Activated naive CD4-positive, alpha-beta T cell treated with anti-CD3 and anti-CD28 coated beads, Interleukin-2, amount 50 U/mL, for 24 hours (primary cell): Measurements from ENCODE around the gene TAGLN2.
"Not testable (repeated sequence)": the region's sequence is repeated elsewhere in the genome, so short reads cannot be mapped to it uniquely, and the experiment has no call there.

Experiments
- H3K27ac Mint-ChIP-seq: one replicate; pipeline ENCODE4 v1.8.0; 2021; ENCODE audit warnings: mild to moderate bottlenecking, mixed read lengths
- H3K27me3 Mint-ChIP-seq: one replicate; pipeline ENCODE4 v1.8.0; 2021; ENCODE audit warnings: mixed read lengths
- H3K36me3 Mint-ChIP-seq: one replicate; pipeline ENCODE4 v1.8.0; 2021; ENCODE audit warnings: mixed read lengths
- H3K4me1 Mint-ChIP-seq: one replicate; pipeline ENCODE4 v1.8.0; 2021; ENCODE audit warnings: mixed read lengths
- H3K4me3 Mint-ChIP-seq: one replicate; pipeline ENCODE4 v1.8.0; 2021; ENCODE audit warnings: mild to moderate bottlenecking, mixed read lengths
- H3K9me3 Mint-ChIP-seq: one replicate; pipeline ENCODE4 v1.8.0; 2021; ENCODE audit warnings: mixed read lengths

Gene TAGLN2

GRCh38 chr1:159908031-159908940 is 17.0 kb downstream of the TAGLN2 start:
- no peaks in the 10 kb centered on the region for H3K9me3 Mint-ChIP-seq
- H3K4me1 Mint-ChIP-seq: peaks cover 59% of the 10 kb centered on the region
- H3K27me3 Mint-ChIP-seq: no peaks in the 10 kb centered on the region
- no peaks in the 10 kb centered on the region for H3K36me3 Mint-ChIP-seq
- H3K4me3 Mint-ChIP-seq: no peak overlapping the region
- no peak overlapping the region for H3K27ac Mint-ChIP-seq

GRCh38 chr1:159906960-159907359 is 18.3 kb downstream of the TAGLN2 start:
- Mint-ChIP-seq H3K4me1 (peaks cover 46% of the 10 kb centered on the region), H3K4me3 (no peak overlapping the region), H3K27ac (no peak overlapping the region), H3K36me3 (no peaks in the 10 kb centered on the region), H3K9me3 (no peaks in the 10 kb centered on the region), H3K27me3 (no peaks in the 10 kb centered on the region)

GRCh38 chr1:159904036-159904435 is 21.3 kb downstream of the TAGLN2 start:
- H3K4me3 Mint-ChIP-seq, H3K27ac Mint-ChIP-seq, H3K36me3 Mint-ChIP-seq, H3K9me3 Mint-ChIP-seq, H3K27me3 Mint-ChIP-seq: not testable (repeated sequence)
- H3K4me1 Mint-ChIP-seq: peaks cover 18% of the 10 kb centered on the region

- no peak overlapping the region for H3K27ac Mint-ChIP-seq
- no peaks in the 10 kb centered on the region for H3K36me3 Mint-ChIP-seq
- H3K4me1 Mint-ChIP-seq: peaks cover 8% of the 10 kb centered on the region
- H3K9me3 Mint-ChIP-seq: no peaks in the 10 kb centered on the region
- no peaks in the 10 kb centered on the region for H3K27me3 Mint-ChIP-seq
- H3K4me3 Mint-ChIP-seq: no peak overlapping the region
These were observed 22.8 kb downstream of the TAGLN2 start for GRCh38 chr1:159902541-159902940.

GRCh38 chr1:159900755-159901360 is 24.4 kb downstream of the TAGLN2 start:
- no peaks in the 10 kb centered on the region for H3K4me1 Mint-ChIP-seq
- no peaks in the 10 kb centered on the region for H3K9me3 Mint-ChIP-seq
- no peaks in the 10 kb centered on the region for H3K36me3 Mint-ChIP-seq
- no peaks in the 10 kb centered on the region for H3K27me3 Mint-ChIP-seq
- no peak overlapping the region for H3K27ac Mint-ChIP-seq
- H3K4me3 Mint-ChIP-seq: no peak overlapping the region

GRCh38 chr1:159900086-159900680 is 25.1 kb downstream of the TAGLN2 start, which contains the start of gene CFAP45:
Gene CFAP45 (minus strand): TSS chr1:159900165. CDS start chr1:159900098, 67 bp downstream.
- no peak within 1 kb of the TSS for H3K27ac Mint-ChIP-seq

GRCh38 chr1:159899634-159900033 is 25.7 kb downstream of the TAGLN2 start:
- H3K9me3 Mint-ChIP-seq, H3K27ac Mint-ChIP-seq, H3K36me3 Mint-ChIP-seq, H3K4me3 Mint-ChIP-seq, H3K27me3 Mint-ChIP-seq, H3K4me1 Mint-ChIP-seq: not testable (repeated sequence)

More at GRCh38 chr1:159900086-159900680, 25.1 kb downstream of the TAGLN2 start, which contains the start of gene CFAP45:
- Mint-ChIP-seq H3K27me3 (no peaks in the 10 kb centered on the region), H3K36me3 (no peaks in the 10 kb centered on the region), H3K4me3 (no peak within 1 kb of the TSS), H3K4me1 (no peaks in the 10 kb centered on the region), H3K9me3 (no peaks in the 10 kb centered on the region)

- Mint-ChIP-seq H3K36me3 (no peaks in the 10 kb centered on the region), H3K4me1 (no peaks in the 10 kb centered on the region), H3K9me3 (no peaks in the 10 kb centered on the region), H3K27me3 (no peaks in the 10 kb centered on the region), H3K27ac (no peak overlapping the region), H3K4me3 (no peak overlapping the region)
These were observed 26.8 kb downstream of the TAGLN2 start for GRCh38 chr1:159898527-159898926.

GRCh38 chr1:159897962-159898361 is 27.3 kb downstream of the TAGLN2 start:
- Mint-ChIP-seq H3K4me1 (no peaks in the 10 kb centered on the region), H3K36me3 (no peaks in the 10 kb centered on the region), H3K27ac (no peak overlapping the region), H3K27me3 (no peaks in the 10 kb centered on the region), H3K4me3 (no peak overlapping the region), H3K9me3 (no peaks in the 10 kb centered on the region)

- H3K4me1 Mint-ChIP-seq: peaks cover 2% of the 10 kb centered on the region
- H3K36me3 Mint-ChIP-seq: no peaks in the 10 kb centered on the region
- H3K27me3 Mint-ChIP-seq: no peaks in the 10 kb centered on the region
- no peaks in the 10 kb centered on the region for H3K9me3 Mint-ChIP-seq
- no peak overlapping the region for H3K27ac Mint-ChIP-seq
- no peak overlapping the region for H3K4me3 Mint-ChIP-seq
These were observed 28.8 kb downstream of the TAGLN2 start for GRCh38 chr1:159896546-159896930.

GRCh38 chr1:159895836-159896545 is 29.3 kb downstream of the TAGLN2 start:
- no peaks in the 10 kb centered on the region for H3K27me3 Mint-ChIP-seq
- no peaks in the 10 kb centered on the region for H3K36me3 Mint-ChIP-seq
- H3K9me3 Mint-ChIP-seq: no peaks in the 10 kb centered on the region
- no peak overlapping the region for H3K27ac Mint-ChIP-seq
- H3K4me3 Mint-ChIP-seq: no peak overlapping the region
- peaks cover 5% of the 10 kb centered on the region for H3K4me1 Mint-ChIP-seq

- no peak overlapping the region for H3K27ac Mint-ChIP-seq
- no peaks in the 10 kb centered on the region for H3K36me3 Mint-ChIP-seq
- H3K4me1 Mint-ChIP-seq: peaks cover 5% of the 10 kb centered on the region
- no peaks in the 10 kb centered on the region for H3K27me3 Mint-ChIP-seq
- H3K4me3 Mint-ChIP-seq: no peak overlapping the region
- H3K9me3 Mint-ChIP-seq: no peaks in the 10 kb centered on the region
These were observed 30.0 kb downstream of the TAGLN2 start for GRCh38 chr1:159895286-159895685.

GRCh38 chr1:159892944-159893343 is 32.4 kb downstream of the TAGLN2 start:
- H3K4me1 Mint-ChIP-seq: peaks cover 5% of the 10 kb centered on the region
- H3K9me3 Mint-ChIP-seq: no peaks in the 10 kb centered on the region
- no peaks in the 10 kb centered on the region for H3K36me3 Mint-ChIP-seq
- H3K4me3 Mint-ChIP-seq: no peak overlapping the region
- H3K27ac Mint-ChIP-seq: no peak overlapping the region
- H3K27me3 Mint-ChIP-seq: no peaks in the 10 kb centered on the region

- no peaks in the 10 kb centered on the region for H3K36me3 Mint-ChIP-seq
- no peaks in the 10 kb centered on the region for H3K27me3 Mint-ChIP-seq
- no peak overlapping the region for H3K4me3 Mint-ChIP-seq
- H3K9me3 Mint-ChIP-seq: no peaks in the 10 kb centered on the region
- peaks cover 5% of the 10 kb centered on the region for H3K4me1 Mint-ChIP-seq
- no peak overlapping the region for H3K27ac Mint-ChIP-seq
These were observed 33.8 kb downstream of the TAGLN2 start for GRCh38 chr1:159891275-159892157.

GRCh38 chr1:159890390-159890789 is 34.9 kb downstream of the TAGLN2 start:
- no peaks in the 10 kb centered on the region for H3K9me3 Mint-ChIP-seq
- H3K27me3 Mint-ChIP-seq: no peaks in the 10 kb centered on the region
- H3K4me1 Mint-ChIP-seq: peaks cover 5% of the 10 kb centered on the region
- H3K27ac Mint-ChIP-seq: peak overlapping the region; percentile 0
- no peak overlapping the region for H3K4me3 Mint-ChIP-seq
- no peaks in the 10 kb centered on the region for H3K36me3 Mint-ChIP-seq
